ENCODE results near the gene HIRA. TPM values are rescaled to one million over a fixed set of nuclear protein-coding genes. Genes with fewer than 3 reads are reported as not detected.

Gene HIRA
- polyA plus RNA-seq, 2 of the 4 experiments (the other 2 are of a cell fraction), result 12.3 to 16.6 TPM

DNA sequence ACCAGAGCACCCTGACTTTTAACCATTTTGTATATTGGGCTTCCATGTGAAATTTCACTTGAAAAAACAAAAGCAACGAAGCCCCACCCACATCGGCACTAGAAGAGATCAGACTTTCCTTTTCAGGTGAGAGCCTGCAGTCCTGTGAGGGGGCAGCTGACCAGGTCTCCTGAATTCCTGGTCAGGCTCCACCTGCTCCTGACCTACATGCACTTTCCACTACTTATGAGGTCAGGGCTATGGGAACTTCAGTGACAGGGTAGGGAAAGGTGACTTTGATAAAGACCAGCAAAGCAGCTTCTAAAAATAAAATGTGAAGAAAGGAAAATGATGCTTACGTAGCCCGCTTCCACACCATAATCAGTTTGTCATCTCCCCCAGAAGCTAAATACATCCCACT, 24.7 kb downstream of the HIRA start:
- TF ChIP-seq MAFK (IDR thresholded peaks at IDR 0.05; ENCODE audit: partially characterized antibody), result no peak
- TF ChIP-seq FOXS1 (CRISPR knock-in tag; IDR thresholded peaks at IDR 0.05), result no peak
- no peak for TF ChIP-seq KDM5A (IDR thresholded peaks at IDR 0.05)
- TF ChIP-seq, protein P1, sequence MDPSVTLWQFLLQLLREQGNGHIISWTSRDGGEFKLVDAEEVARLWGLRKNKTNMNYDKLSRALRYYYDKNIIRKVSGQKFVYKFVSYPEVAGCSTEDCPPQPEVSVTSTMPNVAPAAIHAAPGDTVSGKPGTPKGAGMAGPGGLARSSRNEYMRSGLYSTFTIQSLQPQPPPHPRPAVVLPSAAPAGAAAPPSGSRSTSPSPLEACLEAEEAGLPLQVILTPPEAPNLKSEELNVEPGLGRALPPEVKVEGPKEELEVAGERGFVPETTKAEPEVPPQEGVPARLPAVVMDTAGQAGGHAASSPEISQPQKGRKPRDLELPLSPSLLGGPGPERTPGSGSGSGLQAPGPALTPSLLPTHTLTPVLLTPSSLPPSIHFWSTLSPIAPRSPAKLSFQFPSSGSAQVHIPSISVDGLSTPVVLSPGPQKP (IDR thresholded peaks at IDR 0.05; ENCODE audit: low read depth, low read length), result no peak
- Histone ChIP-seq H3K4me2 (no peak overlapping the region), H3K9me3 (no peaks in the 10 kb centered on the region), H3K27ac (no peak overlapping the region), H3K4me1 (no peaks in the 10 kb centered on the region), H3K4me3 (no peak overlapping the region)
- 79% methylated on average over 4 of the region's 4 CpGs for WGBS (ENCODE audit: missing lambda C conversion rate)
- POLR2A ChIA-PET, result no interaction called here
- CTCF ChIA-PET, result no interaction called here
- DNase-seq (ENCODE audit: low read depth in 1 of 2, low spot score in 1 of 2) (no peak), ATAC-seq (no peak), FAIRE-seq (no peak)

DNA sequence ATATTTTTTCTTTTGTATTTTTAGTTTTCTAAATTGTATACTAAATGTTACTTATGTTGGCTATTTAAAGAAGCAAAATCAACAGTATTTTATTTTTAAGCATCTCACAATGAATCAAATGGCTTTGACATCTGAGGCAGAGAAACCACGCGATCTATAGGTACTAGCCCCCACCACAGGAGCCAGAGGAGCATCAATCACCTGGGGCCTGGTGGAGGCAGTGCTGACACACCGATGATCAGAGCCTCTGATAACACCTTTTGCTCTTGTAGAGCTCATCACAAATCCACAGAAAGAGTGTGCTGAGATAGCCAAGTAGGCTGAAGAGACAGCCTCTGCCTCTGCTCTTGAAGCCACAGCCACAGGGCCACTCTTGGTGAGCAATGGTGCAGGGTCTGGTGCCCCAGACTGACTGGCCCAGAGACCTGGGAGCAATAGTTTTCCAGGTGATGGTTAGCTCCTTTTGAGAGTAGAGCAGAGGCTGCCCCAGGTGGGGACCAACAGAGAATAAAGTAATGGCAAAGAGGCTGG, 25.2 kb downstream of the HIRA start:
- Histone ChIP-seq H3K4me2 (no peak overlapping the region), H3K9me3 (no peaks in the 10 kb centered on the region), H3K4me3 (no peak overlapping the region), H3K27ac (no peak overlapping the region), H3K4me1 (no peaks in the 10 kb centered on the region)
- POLR2A ChIA-PET, result no interaction called here
- no peak for FAIRE-seq
- CTCF ChIA-PET, result interaction anchor here (0.9 kb wide), 1 partner anchor 224 kb away, joined by 3 read pairs; no protein-coding TSS in a partner anchor
- WGBS (ENCODE audit: missing lambda C conversion rate), result 80% methylated on average over 3 of the region's 3 CpGs
- DNase-seq (ENCODE audit: low read depth in 1 of 2, low spot score in 1 of 2), result no peak
- ATAC-seq, result no peak
- TF ChIP-seq CBX2 (IDR thresholded peaks at IDR 0.05; ENCODE audit: borderline replicate concordance, low read depth) (no peak), EHF (CRISPR knock-in tag; IDR thresholded peaks at IDR 0.05) (no peak), PHF8 (IDR thresholded peaks at IDR 0.05; ENCODE audit: borderline replicate concordance, low read depth) (no peak), MYC (IDR thresholded peaks at IDR 0.05; ENCODE audit: borderline replicate concordance, low read length) (no peak), MAFK (IDR thresholded peaks at IDR 0.05; ENCODE audit: partially characterized antibody) (no peak), CEBPB (IDR thresholded peaks at IDR 0.05) (no peak)
- TF ChIP-seq, protein P2, sequence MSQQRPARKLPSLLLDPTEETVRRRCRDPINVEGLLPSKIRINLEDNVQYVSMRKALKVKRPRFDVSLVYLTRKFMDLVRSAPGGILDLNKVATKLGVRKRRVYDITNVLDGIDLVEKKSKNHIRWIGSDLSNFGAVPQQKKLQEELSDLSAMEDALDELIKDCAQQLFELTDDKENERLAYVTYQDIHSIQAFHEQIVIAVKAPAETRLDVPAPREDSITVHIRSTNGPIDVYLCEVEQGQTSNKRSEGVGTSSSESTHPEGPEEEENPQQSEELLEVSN (IDR thresholded peaks at IDR 0.05; ENCODE audit: borderline replicate concordance, low read depth), result no peak

DNA sequence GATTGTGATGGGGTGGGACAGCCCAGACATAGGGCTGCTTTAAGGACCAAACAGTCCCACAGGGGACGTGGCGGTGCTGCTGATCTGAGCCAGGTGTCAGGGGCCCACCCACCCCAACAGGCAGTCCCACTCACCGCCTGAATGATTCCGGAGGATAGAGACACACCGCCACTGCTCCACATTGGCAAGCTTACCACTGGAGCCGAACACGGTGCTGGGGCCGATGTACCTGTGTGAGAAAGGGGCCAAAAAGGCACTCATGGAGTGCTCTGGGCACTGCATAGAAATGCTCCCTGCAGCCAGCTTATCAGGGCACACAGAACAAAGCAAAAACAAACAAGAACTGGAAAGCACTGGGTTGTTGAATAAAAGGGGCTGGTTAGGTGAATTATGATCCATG, 25.9 kb downstream of the HIRA start:
- WGBS (ENCODE audit: missing lambda C conversion rate), result 91% methylated on average over 4 of the region's 8 CpGs
- Histone ChIP-seq H3K9me3 (no peaks in the 10 kb centered on the region), H3K27ac (no peak overlapping the region), H3K4me1 (no peaks in the 10 kb centered on the region), H3K4me2 (no peak overlapping the region), H3K4me3 (no peak overlapping the region)
- ATAC-seq (no peak), FAIRE-seq (no peak), DNase-seq (ENCODE audit: low read depth in 1 of 2, low spot score in 1 of 2) (no peak)
- no peak for TF ChIP-seq HOXB5 (CRISPR knock-in tag; IDR thresholded peaks at IDR 0.05)
- TF ChIP-seq ESRRA (IDR thresholded peaks at IDR 0.05; ENCODE audit: borderline replicate concordance, low read length), result no peak
- TF ChIP-seq MAZ (IDR thresholded peaks at IDR 0.05; ENCODE audit: borderline replicate concordance, low read depth, low read length), result no peak
- no peak for TF ChIP-seq CBX2 (IDR thresholded peaks at IDR 0.05; ENCODE audit: borderline replicate concordance, low read depth)
- TF ChIP-seq RCOR1 (IDR thresholded peaks at IDR 0.05; ENCODE audit: low read depth, low read length), result no peak
- no peak for TF ChIP-seq KDM1A (IDR thresholded peaks at IDR 0.05; ENCODE audit: low read depth)
- TF ChIP-seq EHMT2 (IDR thresholded peaks at IDR 0.05; ENCODE audit: low read depth), result no peak
- no peak for TF ChIP-seq HEYL (CRISPR knock-in tag; IDR thresholded peaks at IDR 0.05)
- TF ChIP-seq FOSL2 (IDR thresholded peaks at IDR 0.05), result no peak
- no peak for TF ChIP-seq FOSL2 (CRISPR knock-in tag; IDR thresholded peaks at IDR 0.05)
- TF ChIP-seq CBX8 (IDR thresholded peaks at IDR 0.05), result no peak
- TF ChIP-seq, protein P1 (IDR thresholded peaks at IDR 0.05; ENCODE audit: low read depth, low read length), result no peak
- TF ChIP-seq, protein P2 (IDR thresholded peaks at IDR 0.05; ENCODE audit: borderline replicate concordance, low read depth), result no peak
- no peak for TF ChIP-seq RARB (CRISPR knock-in tag; IDR thresholded peaks at IDR 0.05)
- TF ChIP-seq, protein P3, sequence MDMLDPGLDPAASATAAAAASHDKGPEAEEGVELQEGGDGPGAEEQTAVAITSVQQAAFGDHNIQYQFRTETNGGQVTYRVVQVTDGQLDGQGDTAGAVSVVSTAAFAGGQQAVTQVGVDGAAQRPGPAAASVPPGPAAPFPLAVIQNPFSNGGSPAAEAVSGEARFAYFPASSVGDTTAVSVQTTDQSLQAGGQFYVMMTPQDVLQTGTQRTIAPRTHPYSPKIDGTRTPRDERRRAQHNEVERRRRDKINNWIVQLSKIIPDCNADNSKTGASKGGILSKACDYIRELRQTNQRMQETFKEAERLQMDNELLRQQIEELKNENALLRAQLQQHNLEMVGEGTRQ (IDR thresholded peaks at IDR 0.05), result no peak
- ChIA-PET POLR2A (no interaction called here), CTCF (interaction anchor here (0.9 kb wide), 1 partner anchor 224 kb away, joined by 3 read pairs; no protein-coding TSS in a partner anchor)

Data from A549 (cell line).